K562 (cell line): ENCODE measurements around the gene CHCHD1. TPM values are rescaled to one million over a fixed set of nuclear protein-coding genes. Genes with fewer than 3 reads are reported as not detected.

Source experiments
- ATAC-seq: fragments of 200-7000 bp; cut with Tn5 transposase; 3 replicates; pipeline ENCODE4 v1.9.1; 2020; ENCODE audit warnings: moderate library complexity
- BruUV-seq: library from RNA; stranded (reverse); fragments of 400-500 nt; replicated peaks from 2 replicates; lab custom pipeline; 2021; lab: Mats Ljungman, UMichigan
- CTCF ChIA-PET: fragments of 300-600 bp; formaldehyde crosslinking; extraction: SDS; loops from one replicate; lab custom pipeline; 2021; ENCODE audit warnings: low intra/inter-chr PET ratio; lab: Yijun Ruan, JAX
- POLR2A ChIA-PET: fragments of 300-600, 350-650 bp; sonication (Branson Sonifier 250); formaldehyde crosslinking; extraction: SDS; loops from one replicate; lab custom pipeline; 2021; ENCODE audit warnings: antibody characterized with exemption, inconsistent platforms; lab: Yijun Ruan, JAX
- DNase-seq, 4 experiments: peaks; one replicate each; pipeline versions ENCODE4 v3.0.0 to v3.0.0-alpha.2; 2011 to 2018; ENCODE audit warnings: low spot score in 3 of 4, mixed read lengths in 3 of 4; ENCODE audit errors: extremely low read depth in 1 of 4
- FAIRE-seq: peaks from 2 replicates; lab custom pipeline; 2011; peaks lifted over from hg19 to GRCh38; lab: Jason Lieb, UNC
- H2AFZ ChIP-seq: 2 replicates; pipeline ENCODE4 v1.6.0; 2011; ENCODE audit warnings: low read depth, low read length, control low read depth, inconsistent platforms
- H3K27ac ChIP-seq: fragments of 200-600 bp; 3 replicates; pipeline ENCODE4 v1.8.0; 2011; ENCODE audit warnings: low read depth, mild to moderate bottlenecking, control low read depth, inconsistent platforms, low read length, moderate library complexity, mixed read lengths; ENCODE audit errors: extremely low read depth
- H3K27me3 ChIP-seq, 2 experiments: fragments of 300-600 bp in 1 of 2; 2 replicates in 1 of 2; 3 replicates in 1 of 2; pipeline versions ENCODE4 v1.6.0 to v1.8.0; 2011; ENCODE audit warnings: inconsistent platforms in 2 of 2, low read length in 2 of 2, mild to moderate bottlenecking in 1 of 2, mixed read lengths in 1 of 2, moderate library complexity in 1 of 2; ENCODE audit not compliant: control insufficient read depth in 2 of 2, insufficient read depth in 2 of 2
- H3K36me3 ChIP-seq: fragments of 300-600 bp; 3 replicates; pipeline ENCODE4 v1.8.0; 2011; ENCODE audit warnings: mild to moderate bottlenecking, low read length, inconsistent platforms; ENCODE audit not compliant: control insufficient read depth, insufficient read depth
- H3K4me1 ChIP-seq, 2 experiments: fragments of 200-600 bp in 1 of 2; replicated peaks in 1 of 2; 2 replicates in 1 of 2; 3 replicates in 1 of 2; pipeline versions ENCODE4 v1.5.1 to v1.8.0; 2011; ENCODE audit warnings: inconsistent platforms in 2 of 2, low read length in 2 of 2, mild to moderate bottlenecking in 1 of 2, mixed read lengths in 1 of 2, moderate library complexity in 1 of 2; ENCODE audit not compliant: control insufficient read depth in 2 of 2, insufficient read depth in 2 of 2
- H3K4me2 ChIP-seq: 2 replicates; pipeline ENCODE4 v1.6.1; 2011; ENCODE audit warnings: low read length, control low read depth, inconsistent platforms, mixed read lengths; ENCODE audit not compliant: insufficient read depth
- H3K4me3 ChIP-seq: fragments of 200-600 bp; sonication (generic), shearing (Covaris generic); 2 replicates; pipeline ENCODE4 v1.5.1; 2016; ENCODE audit warnings: control low read depth, inconsistent platforms
- H3K79me2 ChIP-seq: fragments of 200-600 bp; 3 replicates; pipeline ENCODE4 v1.8.0; 2011; ENCODE audit warnings: low read length, inconsistent platforms; ENCODE audit not compliant: control insufficient read depth, insufficient read depth
- H3K9ac ChIP-seq, 2 experiments: 2 replicates each; pipeline versions ENCODE4 v1.6.0 to v1.6.1; 2011; ENCODE audit warnings: low read depth in 2 of 2, low read length in 2 of 2, control low read depth in 1 of 2, inconsistent platforms in 1 of 2, mild to moderate bottlenecking in 1 of 2, mixed read lengths in 1 of 2; ENCODE audit not compliant: insufficient read depth in 1 of 2
- H3K9me1 ChIP-seq: one replicate; pipeline ENCODE4 v1.6.0; 2011; ENCODE audit warnings: inconsistent platforms, mild to moderate bottlenecking, low read length, moderate library complexity; ENCODE audit not compliant: control insufficient read depth, insufficient read depth
- H3K9me3 ChIP-seq: replicated peaks from 2 replicates; pipeline ENCODE4 v1.5.1; 2011; ENCODE audit warnings: low read depth, low read length, inconsistent platforms; ENCODE audit not compliant: control insufficient read depth, insufficient read depth
- H4K20me1 ChIP-seq: replicated peaks from 2 replicates; pipeline ENCODE4 v1.6.1; 2011; ENCODE audit warnings: low read length, inconsistent platforms, mixed read lengths; ENCODE audit not compliant: control insufficient read depth, insufficient read depth
- DEAF1 ChIP-seq: fragments of 450-650 bp; formaldehyde crosslinking; IDR thresholded peaks from 2 replicates; pipeline ENCODE4 v1.4.0; 2020; ENCODE audit warnings: mild to moderate bottlenecking, moderate library complexity
- E2F4 ChIP-seq: sonication (generic); formaldehyde crosslinking; IDR thresholded peaks from 2 replicates; pipeline ENCODE4 v1.8.0; 2022; ENCODE audit warnings: mild to moderate bottlenecking, low read depth, missing genetic modification reagents
- GABPA ChIP-seq: fragments of 200-800 bp; sonication (Bioruptor generic); conservative IDR thresholded peaks from 2 replicates; pipeline ENCODE4 v1.6.1; 2016; ENCODE audit warnings: low read depth, missing genetic modification characterization, missing compliant biosample characterization
- HNRNPH1 ChIP-seq: fragments of 200-400 bp; formaldehyde crosslinking; optimal IDR thresholded peaks from 2 replicates; pipeline ENCODE3; 2017; ENCODE audit warnings: low read depth, mild to moderate bottlenecking, low read length, moderate library complexity
- MAZ ChIP-seq, 2 experiments: fragments of 450-650 bp in 1 of 2; sonication (generic) in 1 of 2; formaldehyde crosslinking; IDR thresholded peaks in 1 of 2; conservative IDR thresholded peaks in 1 of 2; 2 replicates each; pipeline versions ENCODE4 v1.4.0 to v1.5.0; 2020; ENCODE audit warnings: mild to moderate bottlenecking in 1 of 2, missing genetic modification reagents in 1 of 2
- POLR2G ChIP-seq: fragments of 200-400 bp; formaldehyde crosslinking; IDR thresholded peaks from 2 replicates; pipeline ENCODE4 v1.6.1; 2017; ENCODE audit warnings: low read depth, mild to moderate bottlenecking, antibody characterized with exemption, low read length, moderate library complexity
- TFAP4 ChIP-seq: sonication (generic); formaldehyde crosslinking; IDR thresholded peaks from 2 replicates; pipeline ENCODE4 v1.8.0; 2022; ENCODE audit warnings: missing genetic modification reagents, mild to moderate bottlenecking, moderate library complexity, borderline replicate concordance
- ZBTB33 ChIP-seq: sonication (generic); formaldehyde crosslinking; IDR thresholded peaks from 2 replicates; pipeline ENCODE4 v1.8.1; 2023; ENCODE audit warnings: mild to moderate bottlenecking, missing genetic modification reagents
- WGBS: fragments of 100-300 bp; shearing (Covaris generic); methylation state at CpG from one replicate; pipeline ENCODE4 v1.1.6; 2016; ENCODE audit warnings: low coverage, mixed read lengths; ENCODE audit not compliant: insufficient coverage; ENCODE audit errors: missing lambda C conversion rate; 5-methylcytosine and 5-hydroxymethylcytosine counted together
- in situ Hi-C: fragments of 300-500 bp; cut with MboI; formaldehyde crosslinking; loops from 4 replicates; pipeline ENCODE4 v1.15.0; 2018; ENCODE audit warnings: inconsistent platforms, mixed read lengths
- intact Hi-C: fragments of 100-400 bp; cut with micrococcal nuclease; formaldehyde crosslinking; loops from 2 replicates; pipeline ENCODE4 v1.14.2; 2022
- polyA plus RNA-seq, 8 experiments: library from polyadenylated mRNA; depleted of rRNA in 4 of 8; stranded (reverse) in 5 of 8; unstranded in 3 of 8; fragments of >200 nt; fragmentation: Nextera tagmentation in 2 of 8; fragmentation: Illumina TruSeq in 1 of 8; extraction: Ambion mirVana in 2 of 8; extraction: Trizol in 1 of 8; gene quantifications; 2 replicates each; pipeline versions ENCODE4 v1.2.1 to v1.2.3, GENCODE V29; 2011 to 2014; ENCODE audit warnings: inconsistent platforms in 1 of 8, missing spikeins in 1 of 8
- total RNA-seq, 7 experiments: library from RNA; depleted of rRNA in 6 of 7; stranded (reverse); fragments of >200 nt in 6 of 7; fragmentation: Illumina TruSeq in 2 of 7; extraction: Trizol in 2 of 7; gene quantifications; 2 replicates each; pipeline versions ENCODE4 v1.2.1 to v1.2.3, GENCODE V29; 2011 to 2021; ENCODE audit warnings: low replicate concordance in 1 of 7

Gene CHCHD1
- total and polyA plus RNA-seq, 9 of the 15 experiments (the other 6 are each of a cell fraction or from before 2014, with no cell fraction given), result 52.9 to 126 (median 83.4) TPM

GRCh38 chr10:73818402-73818801, 36.6 kb downstream of the CHCHD1 start:
- intact Hi-C loops (no loop called here), in situ Hi-C loops (no loop called here)
- Histone ChIP-seq H3K4me3 (no peak overlapping the region), H3K9me3 (no peaks in the 10 kb centered on the region), H3K9ac (peak overlapping the region in 1 of 2 experiments; percentile 79; a peak in 2 of 4 replicates), H3K4me2 (peak overlapping the region; percentile 0; the same call in 1 of the 2 replicates), H4K20me1 (no peaks in the 10 kb centered on the region), H2AFZ (no peak overlapping the region), H3K9me1 (no peaks in the 10 kb centered on the region), H3K27ac (no peak overlapping the region), H3K79me2 (no peaks in the 10 kb centered on the region; the same call in 2 of the 3 replicates), H3K27me3 (no peaks in the 10 kb centered on the region), H3K4me1 (peaks cover 39 to 42% of the 10 kb centered on the region in 2 experiments), H3K36me3 (peaks cover 43% of the 10 kb centered on the region; the same call in 2 of the 3 replicates)
- 76% methylated on average over 10 of the region's 10 CpGs for WGBS
- peak; percentile 75 for ATAC-seq
- no peak for FAIRE-seq
- ChIA-PET CTCF (no interaction called here), POLR2A (interaction anchor here (0.5 to 1.5 kb wide), 8 partner anchors 8 to 417 kb away, joined by 3 to 7 read pairs (median 3); no protein-coding TSS in a partner anchor)
- no TSS peak for BruUV-seq
- DNase-seq, result peak in 3 of 4 experiments; percentile 31 to 43 (median 41)
- TF ChIP-seq DEAF1 (no peak), POLR2G (peak; percentile 49), ZBTB33 (CRISPR knock-in tag) (peak; percentile 97), GABPA (tag) (no peak), MAZ (CRISPR knock-in tag; conservative IDR thresholded peaks at IDR 0.05 in 1 of 2, IDR thresholded peaks at IDR 0.05 in 1 of 2) (no peak), E2F4 (CRISPR knock-in tag) (no peak), HNRNPH1 (no peak), TFAP4 (CRISPR knock-in tag) (0 out of 2 replicates have a peak, but pooled peaks have one; percentile 23)
